Measurements from ENCODE around the gene EXOC1L. TPM values are rescaled to one million over a fixed set of nuclear protein-coding genes. Genes with fewer than 3 reads are reported as not detected.
A peak's percentile ranks its signal among the peaks of the same experiment; 100 is the strongest.

Gene EXOC1L
- total RNA-seq, 1 donor from 2014 or later, result not detected

GRCh38 chr4:55853484-55854046 is 34.0 kb downstream of the EXOC1L start, which contains the start of gene EXOC1:
Gene EXOC1, plus strand, starts transcription at chr4:55853648. Its CDS starts 4,676 bp downstream, at chr4:55858324.
- peaks cover 7% of the 10 kb centered on the region for H3K9me3 Mint-ChIP-seq (ENCODE audit: low read depth)
- H3K27me3 Mint-ChIP-seq, result peaks cover 41% of the 10 kb centered on the region
- peak within 1 kb of the TSS; percentile 94 for H3K27ac Mint-ChIP-seq
- peaks cover 4% of the 10 kb centered on the region for H3K36me3 Mint-ChIP-seq (ENCODE audit: insufficient read depth)
- TF ChIP-seq, protein P1, sequence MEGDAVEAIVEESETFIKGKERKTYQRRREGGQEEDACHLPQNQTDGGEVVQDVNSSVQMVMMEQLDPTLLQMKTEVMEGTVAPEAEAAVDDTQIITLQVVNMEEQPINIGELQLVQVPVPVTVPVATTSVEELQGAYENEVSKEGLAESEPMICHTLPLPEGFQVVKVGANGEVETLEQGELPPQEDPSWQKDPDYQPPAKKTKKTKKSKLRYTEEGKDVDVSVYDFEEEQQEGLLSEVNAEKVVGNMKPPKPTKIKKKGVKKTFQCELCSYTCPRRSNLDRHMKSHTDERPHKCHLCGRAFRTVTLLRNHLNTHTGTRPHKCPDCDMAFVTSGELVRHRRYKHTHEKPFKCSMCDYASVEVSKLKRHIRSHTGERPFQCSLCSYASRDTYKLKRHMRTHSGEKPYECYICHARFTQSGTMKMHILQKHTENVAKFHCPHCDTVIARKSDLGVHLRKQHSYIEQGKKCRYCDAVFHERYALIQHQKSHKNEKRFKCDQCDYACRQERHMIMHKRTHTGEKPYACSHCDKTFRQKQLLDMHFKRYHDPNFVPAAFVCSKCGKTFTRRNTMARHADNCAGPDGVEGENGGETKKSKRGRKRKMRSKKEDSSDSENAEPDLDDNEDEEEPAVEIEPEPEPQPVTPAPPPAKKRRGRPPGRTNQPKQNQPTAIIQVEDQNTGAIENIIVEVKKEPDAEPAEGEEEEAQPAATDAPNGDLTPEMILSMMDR (IDR thresholded peaks at IDR 0.05; ENCODE audit: unreplicated experiment), result no peak
- H3K4me1 Mint-ChIP-seq (ENCODE audit: low read depth), result peaks cover 2% of the 10 kb centered on the region
- peak; percentile 93 for DNase-seq (ENCODE audit: low spot score, unreplicated experiment)
- H3K4me3 Mint-ChIP-seq (ENCODE audit: low read depth), result no peak within 1 kb of the TSS

DNA sequence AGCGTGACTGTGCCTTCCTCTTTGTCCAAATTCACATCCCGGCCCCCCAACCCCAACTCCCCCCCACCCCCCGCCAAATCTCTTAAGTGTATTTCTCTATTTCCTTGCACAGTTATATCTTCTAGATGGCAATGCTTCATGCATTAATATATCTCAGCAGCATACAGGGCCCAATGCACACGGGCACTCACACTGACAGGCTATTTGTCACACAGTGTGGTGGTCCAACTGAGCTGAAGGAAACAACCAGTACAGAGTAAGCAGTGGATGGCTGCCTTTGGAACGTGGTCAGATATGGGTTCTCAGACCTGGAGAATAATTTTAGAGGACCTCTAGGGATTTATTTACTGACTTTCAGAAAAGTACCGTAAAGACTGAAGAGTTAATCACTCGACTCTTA is 34.5 kb downstream of the EXOC1L start:
- Mint-ChIP-seq H3K4me3 (ENCODE audit: low read depth) (no peak overlapping the region), H3K4me1 (ENCODE audit: low read depth) (peaks cover 2% of the 10 kb centered on the region), H3K27ac (peak overlapping the region; percentile 94), H3K9me3 (ENCODE audit: low read depth) (peaks cover 7% of the 10 kb centered on the region), H3K36me3 (ENCODE audit: insufficient read depth) (peaks cover 4% of the 10 kb centered on the region), H3K27me3 (peaks cover 39% of the 10 kb centered on the region)
- TF ChIP-seq, protein P1 (IDR thresholded peaks at IDR 0.05; ENCODE audit: unreplicated experiment), result no peak
- no peak for DNase-seq (ENCODE audit: low spot score, unreplicated experiment)

DNA sequence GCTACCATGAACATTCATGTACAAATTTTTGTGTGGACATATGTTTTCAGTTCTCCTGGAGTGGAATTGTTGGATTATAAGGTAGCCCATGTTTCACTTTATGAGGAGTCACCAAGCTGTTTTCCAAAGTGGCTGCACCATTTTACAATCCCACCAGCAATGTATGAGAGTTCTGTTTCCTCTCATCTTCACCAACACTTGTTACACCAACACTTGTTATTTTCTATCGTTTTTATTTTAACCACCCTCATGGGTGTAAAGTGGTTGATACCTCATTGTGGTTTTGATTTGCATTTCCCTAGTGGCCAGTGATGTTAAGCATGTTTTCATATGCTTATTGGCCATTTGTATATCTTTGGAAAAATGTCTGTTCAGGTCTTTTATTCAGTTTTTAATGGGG is 38.0 kb downstream of the EXOC1L start:
- TF ChIP-seq, protein P1 (IDR thresholded peaks at IDR 0.05; ENCODE audit: unreplicated experiment), result no peak
- Mint-ChIP-seq H3K27ac (no peak overlapping the region), H3K4me1 (ENCODE audit: low read depth) (peaks cover 2% of the 10 kb centered on the region), H3K36me3 (ENCODE audit: insufficient read depth) (peaks cover 11% of the 10 kb centered on the region), H3K9me3 (ENCODE audit: low read depth) (peaks cover 3% of the 10 kb centered on the region), H3K27me3 (peaks cover 4% of the 10 kb centered on the region), H3K4me3 (ENCODE audit: low read depth) (no peak overlapping the region)
- DNase-seq (ENCODE audit: low spot score, unreplicated experiment), result no peak

- Mint-ChIP-seq H3K27me3 (no peaks in the 10 kb centered on the region), H3K27ac (no peak overlapping the region), H3K4me3 (ENCODE audit: low read depth) (no peak overlapping the region), H3K4me1 (ENCODE audit: low read depth) (no peaks in the 10 kb centered on the region), H3K9me3 (ENCODE audit: low read depth) (no peaks in the 10 kb centered on the region), H3K36me3 (ENCODE audit: insufficient read depth) (peaks cover 10% of the 10 kb centered on the region)
- DNase-seq (ENCODE audit: low spot score, unreplicated experiment), result no peak
- TF ChIP-seq, protein P1 (IDR thresholded peaks at IDR 0.05; ENCODE audit: unreplicated experiment), result no peak
These were observed 40.1 kb downstream of the EXOC1L start for GRCh38 chr4:55859711-55860110.

DNA sequence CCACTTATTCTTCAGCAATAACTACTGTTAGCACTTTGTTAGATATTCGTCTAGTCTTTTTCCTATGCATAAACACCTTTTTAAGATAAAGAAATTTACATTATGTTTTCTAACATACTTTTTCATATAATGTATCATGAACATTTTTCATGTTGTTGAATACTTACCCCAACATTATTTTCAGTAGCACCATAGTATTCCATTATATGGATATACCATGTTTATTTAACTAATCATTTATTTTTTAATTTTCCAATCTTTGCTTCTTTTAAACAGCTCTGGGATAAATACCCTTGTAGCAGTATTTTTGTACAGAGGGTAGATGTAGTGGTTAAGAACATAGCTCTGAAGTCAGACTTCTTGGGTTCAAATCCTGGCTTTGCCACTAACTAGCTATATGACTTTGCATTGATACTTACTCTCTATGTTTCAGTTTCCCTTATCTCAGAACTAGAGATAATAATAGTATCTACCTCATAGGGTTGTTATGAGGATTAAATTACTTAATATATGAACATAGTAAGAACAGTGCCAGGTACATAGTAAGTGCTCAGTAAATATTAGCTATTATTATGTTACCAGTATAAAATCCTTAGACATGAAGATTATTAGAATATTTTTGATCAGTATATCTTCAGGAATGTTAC is 45.1 kb downstream of the EXOC1L start:
- Mint-ChIP-seq H3K36me3 (ENCODE audit: insufficient read depth) (peaks cover 9% of the 10 kb centered on the region), H3K27ac (no peak overlapping the region), H3K4me1 (ENCODE audit: low read depth) (no peaks in the 10 kb centered on the region), H3K9me3 (ENCODE audit: low read depth) (no peaks in the 10 kb centered on the region), H3K27me3 (no peaks in the 10 kb centered on the region), H3K4me3 (ENCODE audit: low read depth) (no peak overlapping the region)
- DNase-seq (ENCODE audit: low spot score, unreplicated experiment), result no peak
- TF ChIP-seq, protein P1 (IDR thresholded peaks at IDR 0.05; ENCODE audit: unreplicated experiment), result no peak

Data from progenitor cell of endocrine pancreas (in vitro differentiated cells).